ENCODE data around the gene STING1. TPM values are rescaled to one million over a fixed set of nuclear protein-coding genes. Genes with fewer than 3 reads are reported as not detected.
"Not testable (repeated sequence)": the region's sequence is repeated elsewhere in the genome, so short reads cannot be mapped to it uniquely, and the experiment has no call there.

Gene STING1
- total RNA-seq, 1 experiment from 2014 or later = not detected

DNA sequence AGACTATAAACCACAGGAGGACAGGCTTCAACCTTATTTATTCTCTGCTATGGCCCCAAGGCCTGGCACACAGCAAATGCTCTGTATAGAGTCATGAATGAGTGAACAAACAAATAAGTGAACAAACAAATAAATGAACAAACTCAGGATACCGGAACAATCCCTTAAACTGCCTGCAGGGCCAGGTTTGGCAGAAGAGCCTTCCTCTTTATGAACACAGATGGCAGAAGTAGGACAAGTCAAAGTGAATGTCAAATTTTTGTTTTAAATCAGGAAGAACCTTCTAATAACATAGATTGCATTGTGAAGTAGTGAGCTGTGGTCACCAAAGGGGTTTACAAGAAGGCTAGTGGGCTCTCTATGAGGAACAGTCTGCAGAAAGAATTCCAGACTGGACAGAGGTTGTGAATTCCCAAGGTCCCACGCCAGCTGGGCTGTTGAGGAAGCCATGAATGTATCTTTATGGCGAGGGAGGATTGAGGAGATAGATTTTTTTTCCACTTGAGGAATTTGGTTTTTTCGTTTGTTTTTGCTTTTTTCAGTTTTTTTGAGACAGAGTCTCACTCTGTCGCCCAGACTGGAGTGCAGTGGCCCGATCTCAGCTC, 30.3 kb upstream of the STING1 start:
- H3K4me2 ChIP-seq (ENCODE audit: low read depth, low read length, poor library complexity, severe bottlenecking) = no peak overlapping the region
- no peaks in the 10 kb centered on the region for H4K20me1 ChIP-seq (ENCODE audit: insufficient read depth, low read depth, low read length)
- H3K36me3 ChIP-seq (ENCODE audit: insufficient read depth, low read length) = no peaks in the 10 kb centered on the region
- no peak overlapping the region for H3K9ac ChIP-seq (ENCODE audit: low read length)
- no peak overlapping the region for H2AFZ ChIP-seq (ENCODE audit: low read length)
- no peaks in the 10 kb centered on the region for H3K9me2 ChIP-seq (replicated peaks; ENCODE audit: insufficient read depth, low read length)
- no peak overlapping the region for H3K27ac ChIP-seq (ENCODE audit: low read length)
- H3K27me3 ChIP-seq (ENCODE audit: low read length) = no peaks in the 10 kb centered on the region
- H3K9me3 ChIP-seq (ENCODE audit: low read length) = no peaks in the 10 kb centered on the region
- H3K79me2 ChIP-seq (ENCODE audit: low read length) = no peaks in the 10 kb centered on the region
- peaks cover 17% of the 10 kb centered on the region for H3K4me1 ChIP-seq (ENCODE audit: low read length)
- no peak for DNase-seq
- no peak overlapping the region for H3K4me3 ChIP-seq (ENCODE audit: low read length)

DNA sequence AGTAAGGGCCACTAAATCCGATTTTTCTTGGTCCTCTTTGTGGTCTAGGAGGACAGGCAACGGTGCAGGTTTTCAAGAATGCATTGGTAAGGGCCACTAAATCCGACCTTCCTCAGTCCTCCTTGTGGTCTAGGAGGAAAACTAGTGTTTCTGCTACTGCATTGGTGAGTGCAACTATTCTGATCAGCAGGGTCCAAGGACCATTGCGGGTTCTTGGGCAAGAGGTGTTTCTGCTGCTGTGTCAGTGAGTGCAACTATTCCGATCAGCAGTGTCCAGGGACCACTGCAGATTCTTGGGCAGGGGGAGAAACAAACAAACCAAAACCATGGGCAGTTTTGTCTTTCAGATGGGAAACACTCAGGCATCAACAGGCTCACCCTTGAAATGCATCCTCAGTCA, 22.2 kb upstream of the STING1 start:
- H3K4me2 ChIP-seq (ENCODE audit: low read depth, low read length, poor library complexity, severe bottlenecking); H3K9me2 ChIP-seq (replicated peaks; ENCODE audit: insufficient read depth, low read length): not testable (repeated sequence)

DNA sequence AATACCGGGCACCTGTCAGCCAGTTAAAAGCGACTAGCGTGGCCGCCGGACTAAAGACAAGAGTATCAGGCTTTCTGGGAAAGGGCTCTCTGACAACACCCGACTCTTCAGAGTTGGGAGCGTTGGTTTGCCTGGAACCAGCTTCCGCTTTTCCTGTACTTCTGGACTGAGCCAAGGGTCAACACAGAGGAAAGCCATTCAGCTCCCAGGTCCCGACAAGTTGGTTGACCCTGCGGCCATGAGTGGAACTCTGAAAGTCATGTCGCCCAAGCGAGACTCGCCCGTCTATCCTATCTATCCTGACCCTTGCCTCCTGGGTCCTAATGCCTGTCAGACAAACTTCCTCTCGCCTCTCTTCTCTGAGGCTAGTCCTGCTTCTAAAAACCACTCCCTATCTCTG, 21.3 kb upstream of the STING1 start:
- not testable (repeated sequence) for DNase-seq; H3K79me2 ChIP-seq (ENCODE audit: low read length); H3K4me1 ChIP-seq (ENCODE audit: low read length); H3K9me3 ChIP-seq (ENCODE audit: low read length); H3K27ac ChIP-seq (ENCODE audit: low read length); H4K20me1 ChIP-seq (ENCODE audit: insufficient read depth, low read depth, low read length); H3K9ac ChIP-seq (ENCODE audit: low read length); H2AFZ ChIP-seq (ENCODE audit: low read length); H3K4me2 ChIP-seq (ENCODE audit: low read depth, low read length, poor library complexity, severe bottlenecking); H3K4me3 ChIP-seq (ENCODE audit: low read length); H3K27me3 ChIP-seq (ENCODE audit: low read length); H3K36me3 ChIP-seq (ENCODE audit: insufficient read depth, low read length); H3K9me2 ChIP-seq (replicated peaks; ENCODE audit: insufficient read depth, low read length)

More for the DNA sequence above, 22.2 kb upstream of the STING1 start:
- H3K36me3 ChIP-seq (ENCODE audit: insufficient read depth, low read length); H4K20me1 ChIP-seq (ENCODE audit: insufficient read depth, low read depth, low read length); H2AFZ ChIP-seq (ENCODE audit: low read length); H3K4me3 ChIP-seq (ENCODE audit: low read length); H3K4me1 ChIP-seq (ENCODE audit: low read length); H3K9ac ChIP-seq (ENCODE audit: low read length); H3K79me2 ChIP-seq (ENCODE audit: low read length); H3K27ac ChIP-seq (ENCODE audit: low read length); H3K27me3 ChIP-seq (ENCODE audit: low read length); H3K9me3 ChIP-seq (ENCODE audit: low read length); DNase-seq: not testable (repeated sequence)

- not testable (repeated sequence) for H3K9me3 ChIP-seq (ENCODE audit: low read length); H3K4me1 ChIP-seq (ENCODE audit: low read length); H3K4me2 ChIP-seq (ENCODE audit: low read depth, low read length, poor library complexity, severe bottlenecking); H4K20me1 ChIP-seq (ENCODE audit: insufficient read depth, low read depth, low read length); H2AFZ ChIP-seq (ENCODE audit: low read length); H3K36me3 ChIP-seq (ENCODE audit: insufficient read depth, low read length); DNase-seq; H3K27me3 ChIP-seq (ENCODE audit: low read length); H3K9me2 ChIP-seq (replicated peaks; ENCODE audit: insufficient read depth, low read length); H3K4me3 ChIP-seq (ENCODE audit: low read length); H3K79me2 ChIP-seq (ENCODE audit: low read length); H3K27ac ChIP-seq (ENCODE audit: low read length); H3K9ac ChIP-seq (ENCODE audit: low read length)
These were observed 20.7 kb upstream of the STING1 start for GRCh38 chr5:139503036-139503817.

- H3K4me2 ChIP-seq (ENCODE audit: low read depth, low read length, poor library complexity, severe bottlenecking) = no peak overlapping the region
- H3K79me2 ChIP-seq (ENCODE audit: low read length) = no peaks in the 10 kb centered on the region
- H3K36me3 ChIP-seq (ENCODE audit: insufficient read depth, low read length) = no peaks in the 10 kb centered on the region
- no peak overlapping the region for H2AFZ ChIP-seq (ENCODE audit: low read length)
- H3K9ac ChIP-seq (ENCODE audit: low read length) = no peak overlapping the region
- 0 out of 2 replicates have a peak, but pooled peaks cover 3% of the 10 kb centered on the region for H3K4me1 ChIP-seq (ENCODE audit: low read length)
- no peak for DNase-seq
- no peaks in the 10 kb centered on the region for H3K9me2 ChIP-seq (replicated peaks; ENCODE audit: insufficient read depth, low read length)
- H3K27ac ChIP-seq (ENCODE audit: low read length) = no peak overlapping the region
- no peak overlapping the region for H3K4me3 ChIP-seq (ENCODE audit: low read length)
- H3K27me3 ChIP-seq (ENCODE audit: low read length) = no peaks in the 10 kb centered on the region
- no peaks in the 10 kb centered on the region for H3K9me3 ChIP-seq (ENCODE audit: low read length)
- H4K20me1 ChIP-seq (ENCODE audit: insufficient read depth, low read depth, low read length) = no peaks in the 10 kb centered on the region
These were observed 18.8 kb upstream of the STING1 start for GRCh38 chr5:139501381-139501780.

DNA sequence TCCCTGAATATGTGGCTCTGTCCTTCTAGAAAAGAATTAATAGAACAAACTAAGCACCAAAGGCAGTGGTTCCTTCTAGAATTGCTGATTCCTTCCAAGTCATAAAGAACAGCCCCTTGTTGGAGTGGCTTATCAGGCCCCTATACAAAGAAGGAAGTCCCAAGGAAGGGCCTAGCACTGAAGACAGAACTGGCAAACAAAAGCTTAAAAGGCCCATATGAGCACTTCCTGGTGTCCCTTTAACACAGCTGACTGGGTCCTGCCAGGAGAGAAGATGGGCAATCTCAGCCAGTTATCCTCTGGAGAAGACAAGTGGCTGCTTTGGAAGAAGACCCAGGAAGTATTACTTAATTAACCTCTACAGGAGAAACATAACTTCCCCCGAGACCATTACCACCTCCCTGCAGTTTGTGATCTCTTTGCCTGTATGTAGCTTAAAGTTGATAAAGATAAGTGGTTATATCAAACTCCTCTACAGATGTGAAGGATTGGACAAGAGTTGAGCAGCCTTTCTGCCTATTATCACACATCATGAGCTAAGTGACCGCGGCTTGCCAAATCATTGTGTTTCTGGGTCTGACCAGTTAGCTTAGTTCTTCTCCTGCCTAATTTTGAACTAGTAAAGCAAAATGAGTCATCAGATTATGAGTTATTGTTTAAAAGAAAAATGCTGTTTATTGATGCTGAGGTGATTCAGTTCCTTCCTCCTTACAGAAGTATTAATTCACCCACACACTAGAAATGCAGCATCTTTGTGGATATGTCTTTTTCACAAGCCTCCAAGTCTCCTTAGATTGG, 13.3 kb upstream of the STING1 start:
- no peak overlapping the region for H3K4me2 ChIP-seq (ENCODE audit: low read depth, low read length, poor library complexity, severe bottlenecking)
- H3K27me3 ChIP-seq (ENCODE audit: low read length) = no peaks in the 10 kb centered on the region
- DNase-seq = no peak
- no peak overlapping the region for H2AFZ ChIP-seq (ENCODE audit: low read length)
- H3K4me3 ChIP-seq (ENCODE audit: low read length) = no peak overlapping the region
- H3K27ac ChIP-seq (ENCODE audit: low read length) = no peak overlapping the region
- 0 out of 2 replicates have a peak, but pooled peaks cover 3% of the 10 kb centered on the region for H3K4me1 ChIP-seq (ENCODE audit: low read length)
- H3K79me2 ChIP-seq (ENCODE audit: low read length) = no peaks in the 10 kb centered on the region
- no peaks in the 10 kb centered on the region for H4K20me1 ChIP-seq (ENCODE audit: insufficient read depth, low read depth, low read length)
- H3K9me2 ChIP-seq (replicated peaks; ENCODE audit: insufficient read depth, low read length) = no peaks in the 10 kb centered on the region
- no peaks in the 10 kb centered on the region for H3K36me3 ChIP-seq (ENCODE audit: insufficient read depth, low read length)
- no peaks in the 10 kb centered on the region for H3K9me3 ChIP-seq (ENCODE audit: low read length)
- H3K9ac ChIP-seq (ENCODE audit: low read length) = no peak overlapping the region

- Histone ChIP-seq H3K27ac (ENCODE audit: low read length) (no peak overlapping the region), H3K9me3 (ENCODE audit: low read length) (no peaks in the 10 kb centered on the region), H3K4me1 (ENCODE audit: low read length) (0 out of 2 replicates have a peak, but pooled peaks cover 3% of the 10 kb centered on the region), H3K9me2 (replicated peaks; ENCODE audit: insufficient read depth, low read length) (no peaks in the 10 kb centered on the region), H4K20me1 (ENCODE audit: insufficient read depth, low read depth, low read length) (no peaks in the 10 kb centered on the region), H3K4me3 (ENCODE audit: low read length) (no peak overlapping the region), H3K36me3 (ENCODE audit: insufficient read depth, low read length) (no peaks in the 10 kb centered on the region), H3K79me2 (ENCODE audit: low read length) (no peaks in the 10 kb centered on the region), H3K27me3 (ENCODE audit: low read length) (no peaks in the 10 kb centered on the region), H3K4me2 (ENCODE audit: low read depth, low read length, poor library complexity, severe bottlenecking) (no peak overlapping the region), H2AFZ (ENCODE audit: low read length) (no peak overlapping the region), H3K9ac (ENCODE audit: low read length) (no peak overlapping the region)
- DNase-seq = no peak
These were observed 12.3 kb upstream of the STING1 start for GRCh38 chr5:139494832-139495231.

- 0 out of 2 replicates have a peak, but pooled peaks cover 3% of the 10 kb centered on the region for H3K4me1 ChIP-seq (ENCODE audit: low read length)
These were observed 11.7 kb upstream of the STING1 start for GRCh38 chr5:139494256-139494655.

More at GRCh38 chr5:139494256-139494655, 11.7 kb upstream of the STING1 start:
- no peak for DNase-seq
- no peaks in the 10 kb centered on the region for H3K27me3 ChIP-seq (ENCODE audit: low read length)
- H2AFZ ChIP-seq (ENCODE audit: low read length) = no peak overlapping the region
- H3K9me3 ChIP-seq (ENCODE audit: low read length) = no peaks in the 10 kb centered on the region
- no peaks in the 10 kb centered on the region for H3K36me3 ChIP-seq (ENCODE audit: insufficient read depth, low read length)
- no peak overlapping the region for H3K27ac ChIP-seq (ENCODE audit: low read length)
- H4K20me1 ChIP-seq (ENCODE audit: insufficient read depth, low read depth, low read length) = no peaks in the 10 kb centered on the region
- no peak overlapping the region for H3K9ac ChIP-seq (ENCODE audit: low read length)
- no peaks in the 10 kb centered on the region for H3K9me2 ChIP-seq (replicated peaks; ENCODE audit: insufficient read depth, low read length)
- H3K4me2 ChIP-seq (ENCODE audit: low read depth, low read length, poor library complexity, severe bottlenecking) = no peak overlapping the region
- H3K79me2 ChIP-seq (ENCODE audit: low read length) = no peaks in the 10 kb centered on the region
- H3K4me3 ChIP-seq (ENCODE audit: low read length) = no peak overlapping the region

Measured in Karpas-422 (cell line).